Activated B cell treated with CpG ODN at 0.5 μM for 24 hours (primary cell): Measurements from ENCODE around the gene MAMDC2. TPM values are rescaled to one million over a fixed set of nuclear protein-coding genes. Genes with fewer than 3 reads are reported as not detected.

Source experiments
- ATAC-seq: fragments of 200-7000 bp; cut with Tn5 transposase; one replicate; pipeline ENCODE4 v1.10.0; 2021; ENCODE audit warnings: low read depth, mild to moderate bottlenecking, moderate library complexity
- CTCF ChIA-PET: fragments of 350-600 bp; sonication (Branson Sonifier 250); formaldehyde crosslinking; loops from one replicate; lab custom pipeline; 2021; ENCODE audit warnings: antibody characterized with exemption; lab: Charles Lee
- POLR2A ChIA-PET: fragments of 350-600 bp; sonication (Branson Sonifier 250); formaldehyde crosslinking; loops from one replicate; lab custom pipeline; 2021; ENCODE audit warnings: antibody characterized with exemption; lab: Charles Lee
- DNase-seq: peaks from one replicate; pipeline ENCODE4 v3.0.0; 2022
- H3K27ac Mint-ChIP-seq: one replicate; pipeline ENCODE4 v1.8.0; 2020; ENCODE audit warnings: mixed read lengths
- H3K27me3 Mint-ChIP-seq: one replicate; pipeline ENCODE4 v1.8.0; 2021; ENCODE audit warnings: mixed read lengths
- H3K36me3 Mint-ChIP-seq: one replicate; pipeline ENCODE4 v1.8.0; 2021; ENCODE audit warnings: low read depth, mixed read lengths
- H3K4me1 Mint-ChIP-seq: one replicate; pipeline ENCODE4 v1.8.0; 2021; ENCODE audit warnings: mixed read lengths
- H3K4me3 Mint-ChIP-seq: one replicate; pipeline ENCODE4 v1.8.0; 2020; ENCODE audit warnings: mild to moderate bottlenecking, mixed read lengths
- H3K9me3 Mint-ChIP-seq: one replicate; pipeline ENCODE4 v1.8.0; 2020; ENCODE audit warnings: mixed read lengths
- intact Hi-C: fragments of 100-400 bp; cut with micrococcal nuclease; formaldehyde crosslinking; loops from one replicate; pipeline ENCODE4 v1.15.1; 2024
- total RNA-seq: library from RNA; stranded (reverse); gene quantifications from 2 replicates; pipeline ENCODE4 v1.2.3, GENCODE V29; 2022
- TF ChIP-seq, protein P1 (sequence below): fragments of 200-600 bp; IDR thresholded peaks from one replicate; pipeline ENCODE4 v1.8.0; 2022; ENCODE audit warnings: antibody characterized with exemption, mild to moderate bottlenecking

Gene MAMDC2
- total RNA-seq, 1 donor from 2014 or later, result not detected

DNA sequence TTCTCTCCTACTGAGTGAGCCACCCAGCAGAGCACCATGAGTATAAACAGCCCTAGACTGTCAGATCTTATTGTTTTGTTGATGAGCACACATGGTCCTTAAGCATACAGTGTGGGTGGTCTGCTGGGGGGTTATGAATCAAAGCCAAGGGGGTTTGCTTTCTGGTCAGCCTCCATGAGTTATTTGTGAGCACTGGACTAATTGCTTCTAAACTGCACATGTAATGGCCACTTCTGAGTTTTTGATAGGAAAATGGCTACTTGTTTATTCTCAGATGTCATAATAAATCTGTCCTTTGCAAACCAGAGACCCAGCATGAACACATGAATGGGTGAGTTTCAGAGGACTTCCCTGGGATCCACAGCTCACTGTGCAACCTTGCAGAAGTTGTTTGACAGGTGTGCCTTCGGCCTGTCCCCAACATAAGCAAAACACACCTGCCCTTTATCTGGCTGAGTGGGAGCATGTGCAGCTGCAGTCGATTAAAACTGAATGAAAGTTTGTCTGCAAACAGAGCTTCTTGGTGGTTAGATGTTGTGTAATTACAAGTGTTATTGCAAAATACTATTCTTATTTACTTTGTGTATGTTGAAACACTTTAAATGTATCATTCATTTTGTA lies 35.9 kb downstream of the MAMDC2 start:
- H3K27me3 Mint-ChIP-seq, result peaks cover 12% of the 10 kb centered on the region
- intact Hi-C loops, result no loop called here
- ChIA-PET CTCF (no interaction called here), POLR2A (no interaction called here)
- no peaks in the 10 kb centered on the region for H3K4me1 Mint-ChIP-seq
- H3K27ac Mint-ChIP-seq, result no peak overlapping the region
- H3K4me3 Mint-ChIP-seq, result no peak overlapping the region
- DNase-seq (no peak), ATAC-seq (no peak)
- no peaks in the 10 kb centered on the region for H3K36me3 Mint-ChIP-seq
- TF ChIP-seq, protein P1, sequence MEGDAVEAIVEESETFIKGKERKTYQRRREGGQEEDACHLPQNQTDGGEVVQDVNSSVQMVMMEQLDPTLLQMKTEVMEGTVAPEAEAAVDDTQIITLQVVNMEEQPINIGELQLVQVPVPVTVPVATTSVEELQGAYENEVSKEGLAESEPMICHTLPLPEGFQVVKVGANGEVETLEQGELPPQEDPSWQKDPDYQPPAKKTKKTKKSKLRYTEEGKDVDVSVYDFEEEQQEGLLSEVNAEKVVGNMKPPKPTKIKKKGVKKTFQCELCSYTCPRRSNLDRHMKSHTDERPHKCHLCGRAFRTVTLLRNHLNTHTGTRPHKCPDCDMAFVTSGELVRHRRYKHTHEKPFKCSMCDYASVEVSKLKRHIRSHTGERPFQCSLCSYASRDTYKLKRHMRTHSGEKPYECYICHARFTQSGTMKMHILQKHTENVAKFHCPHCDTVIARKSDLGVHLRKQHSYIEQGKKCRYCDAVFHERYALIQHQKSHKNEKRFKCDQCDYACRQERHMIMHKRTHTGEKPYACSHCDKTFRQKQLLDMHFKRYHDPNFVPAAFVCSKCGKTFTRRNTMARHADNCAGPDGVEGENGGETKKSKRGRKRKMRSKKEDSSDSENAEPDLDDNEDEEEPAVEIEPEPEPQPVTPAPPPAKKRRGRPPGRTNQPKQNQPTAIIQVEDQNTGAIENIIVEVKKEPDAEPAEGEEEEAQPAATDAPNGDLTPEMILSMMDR, result no peak
- no peaks in the 10 kb centered on the region for H3K9me3 Mint-ChIP-seq

DNA sequence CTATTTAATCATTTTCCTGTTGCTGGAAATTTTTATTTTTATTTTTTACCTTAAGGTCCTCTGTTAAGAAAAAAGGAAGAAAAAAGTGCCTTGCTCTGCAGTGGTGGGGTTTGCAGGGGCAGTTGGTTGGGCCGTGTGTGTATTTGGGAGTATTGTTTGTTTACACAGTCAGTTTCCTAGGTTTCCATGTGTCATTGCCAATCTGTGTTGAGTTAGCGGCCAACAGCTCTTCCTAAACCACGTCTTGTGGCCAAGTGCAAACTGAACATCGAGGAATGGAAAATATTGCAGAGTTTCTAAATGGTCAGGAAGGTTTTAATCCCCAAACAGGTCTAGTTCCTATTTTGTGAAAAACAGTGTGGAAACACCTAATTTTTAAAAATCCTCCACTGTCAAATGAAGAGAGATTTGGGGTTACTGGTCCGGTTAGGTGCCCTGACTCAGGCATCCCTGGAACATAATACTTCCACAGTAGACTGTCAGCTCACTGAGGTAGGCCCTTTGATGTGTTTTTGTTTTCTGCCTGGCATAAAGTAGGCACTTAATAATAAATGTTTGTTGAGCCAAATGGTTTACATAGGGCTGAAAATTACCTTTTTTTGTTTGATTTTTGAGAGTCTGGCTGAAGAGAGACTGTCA lies 37.0 kb downstream of the MAMDC2 start:
- TF ChIP-seq, protein P1, result no peak
- H3K9me3 Mint-ChIP-seq, result no peaks in the 10 kb centered on the region
- POLR2A ChIA-PET, result no interaction called here
- CTCF ChIA-PET, result no interaction called here
- H3K27ac Mint-ChIP-seq, result no peak overlapping the region
- peaks cover 12% of the 10 kb centered on the region for H3K27me3 Mint-ChIP-seq
- H3K4me1 Mint-ChIP-seq, result no peaks in the 10 kb centered on the region
- H3K4me3 Mint-ChIP-seq, result no peak overlapping the region
- DNase-seq, result no peak
- no peak for ATAC-seq
- intact Hi-C loops, result no loop called here
- H3K36me3 Mint-ChIP-seq, result no peaks in the 10 kb centered on the region

DNA sequence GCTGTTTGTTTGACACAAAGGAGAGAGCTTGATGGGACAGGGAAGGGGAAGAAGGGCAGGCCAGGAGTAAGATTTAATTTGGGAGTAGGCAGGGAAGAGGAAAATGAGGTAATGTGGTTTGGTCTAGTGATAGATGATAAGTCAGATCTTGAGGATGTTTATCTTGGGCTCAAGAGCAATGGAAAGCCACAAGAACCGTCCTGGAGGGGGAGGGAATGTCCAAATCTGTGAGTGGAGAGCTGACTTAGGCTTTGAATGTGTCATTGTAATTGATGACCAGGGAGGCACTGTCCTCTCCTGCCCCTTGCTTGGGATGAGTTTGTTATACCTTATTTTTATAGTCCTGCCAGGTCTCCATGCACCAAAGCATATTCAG lies 37.5 kb downstream of the MAMDC2 start:
- CTCF ChIA-PET, result no interaction called here
- intact Hi-C loops, result no loop called here
- H3K27me3 Mint-ChIP-seq, result peaks cover 12% of the 10 kb centered on the region

DNA sequence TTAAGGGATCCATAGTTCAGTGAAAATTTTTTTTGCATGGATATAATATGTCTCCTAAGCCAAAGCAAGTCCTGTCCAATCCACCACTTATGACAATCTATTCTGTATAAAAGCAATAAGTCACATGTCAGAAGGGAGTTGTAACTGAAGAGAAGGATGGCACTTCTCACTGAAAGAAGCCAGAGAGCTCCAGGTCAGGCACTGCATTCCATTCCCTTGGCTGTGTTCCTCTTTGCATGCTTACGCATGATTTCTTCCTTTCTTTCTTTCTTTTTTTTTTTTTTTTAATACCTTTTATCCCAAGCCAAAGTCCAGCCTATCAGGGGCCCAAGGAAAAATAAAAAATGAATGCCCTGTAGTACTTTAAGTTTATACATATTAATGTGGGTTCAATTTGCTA lies 39.8 kb downstream of the MAMDC2 start:
- no peak for ATAC-seq
- CTCF ChIA-PET, result no interaction called here

More for the DNA sequence above, 37.5 kb downstream of the MAMDC2 start:
- no peak overlapping the region for H3K4me3 Mint-ChIP-seq
- no peaks in the 10 kb centered on the region for H3K4me1 Mint-ChIP-seq
- DNase-seq (no peak), ATAC-seq (no peak)
- H3K27ac Mint-ChIP-seq, result no peak overlapping the region
- POLR2A ChIA-PET, result no interaction called here
- H3K36me3 Mint-ChIP-seq, result no peaks in the 10 kb centered on the region
- TF ChIP-seq, protein P1, result no peak
- no peaks in the 10 kb centered on the region for H3K9me3 Mint-ChIP-seq

DNA sequence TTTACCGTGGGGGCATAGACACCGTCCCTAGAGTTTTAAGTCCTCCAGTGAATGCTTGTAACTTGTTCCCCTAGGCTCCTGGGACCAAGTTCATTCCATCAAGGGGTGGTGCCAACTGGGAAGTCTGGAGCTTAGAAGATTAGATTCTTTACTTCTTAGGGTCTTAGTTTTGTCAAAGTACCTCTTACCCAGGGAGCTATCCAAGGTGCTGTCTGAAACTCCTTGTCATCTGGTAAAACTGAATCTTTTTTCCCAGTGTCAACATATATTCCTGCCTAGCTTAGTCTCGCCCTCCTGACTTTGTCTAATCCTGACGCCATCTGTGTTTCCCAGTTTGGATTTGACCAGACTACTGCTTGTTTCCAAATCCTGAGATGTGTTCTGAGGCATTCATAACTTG lies 41.6 kb downstream of the MAMDC2 start:
- no peaks in the 10 kb centered on the region for H3K4me1 Mint-ChIP-seq
- H3K4me3 Mint-ChIP-seq, result no peak overlapping the region
- no peaks in the 10 kb centered on the region for H3K9me3 Mint-ChIP-seq
- no peak for DNase-seq
- no peaks in the 10 kb centered on the region for H3K36me3 Mint-ChIP-seq
- peaks cover 15% of the 10 kb centered on the region for H3K27me3 Mint-ChIP-seq
- H3K27ac Mint-ChIP-seq, result no peak overlapping the region
- intact Hi-C loops, result no loop called here
- ATAC-seq, result no peak
- TF ChIP-seq, protein P1, result no peak
- ChIA-PET CTCF (no interaction called here), POLR2A (no interaction called here)

More for the DNA sequence above, 39.8 kb downstream of the MAMDC2 start:
- no peaks in the 10 kb centered on the region for H3K4me1 Mint-ChIP-seq
- DNase-seq, result no peak
- H3K27ac Mint-ChIP-seq, result no peak overlapping the region
- peaks cover 12% of the 10 kb centered on the region for H3K27me3 Mint-ChIP-seq
- H3K9me3 Mint-ChIP-seq, result no peaks in the 10 kb centered on the region
- POLR2A ChIA-PET, result no interaction called here
- no peaks in the 10 kb centered on the region for H3K36me3 Mint-ChIP-seq
- TF ChIP-seq, protein P1, result no peak
- H3K4me3 Mint-ChIP-seq, result no peak overlapping the region
- intact Hi-C loops, result no loop called here
